ENCODE results near the gene TMEM106A. TPM values are rescaled to one million over a fixed set of nuclear protein-coding genes. Genes with fewer than 3 reads are reported as not detected.
"Not testable (repeated sequence)": the region's sequence is repeated elsewhere in the genome, so short reads cannot be mapped to it uniquely, and the experiment has no call there.

TMEM106A gene
- total RNA-seq, 2 donors from 2014 or later = 11.2 to 11.3 TPM

- H3K27ac Mint-ChIP-seq = no peak overlapping the region
- no peak for DNase-seq
- H3K4me1 Mint-ChIP-seq = no peaks in the 10 kb centered on the region
- Histone ChIP-seq H3K27ac (ENCODE audit: low read depth, low read length) (no peak overlapping the region), H3K27me3 (ENCODE audit: control insufficient read depth, insufficient read depth, low read length, poor library complexity, severe bottlenecking) (no peaks in the 10 kb centered on the region), H3K4me3 (ENCODE audit: low read length) (no peak overlapping the region), H3K36me3 (ENCODE audit: control insufficient read depth, insufficient read depth, low read length) (peaks cover 77% of the 10 kb centered on the region), H3K9ac (ENCODE audit: extremely low read depth, low read length, poor library complexity, severe bottlenecking) (no peak overlapping the region), H3K4me1 (ENCODE audit: control insufficient read depth, insufficient read depth, low read length) (no peaks in the 10 kb centered on the region), H3K9me3 (ENCODE audit: control insufficient read depth, low read length) (no peaks in the 10 kb centered on the region)
- no peak for TF ChIP-seq CTCF (conservative IDR thresholded peaks at IDR 0.05)
- no peaks in the 10 kb centered on the region for H3K9me3 Mint-ChIP-seq
- H3K36me3 Mint-ChIP-seq (ENCODE audit: low read depth) = peaks cover 75% of the 10 kb centered on the region
- WGBS, 2 experiments (ENCODE audit: insufficient coverage in 1 of 2, insufficient read length in 1 of 2) = 93 to 95% methylated on average over 4 to 5 of the region's 5 CpGs
- H3K4me3 Mint-ChIP-seq = no peak overlapping the region
- H3K27me3 Mint-ChIP-seq (ENCODE audit: insufficient read depth) = no peaks in the 10 kb centered on the region
Observed at GRCh38 chr17:43193251-43193650, 18.4 kb upstream of the TMEM106A start.

DNA sequence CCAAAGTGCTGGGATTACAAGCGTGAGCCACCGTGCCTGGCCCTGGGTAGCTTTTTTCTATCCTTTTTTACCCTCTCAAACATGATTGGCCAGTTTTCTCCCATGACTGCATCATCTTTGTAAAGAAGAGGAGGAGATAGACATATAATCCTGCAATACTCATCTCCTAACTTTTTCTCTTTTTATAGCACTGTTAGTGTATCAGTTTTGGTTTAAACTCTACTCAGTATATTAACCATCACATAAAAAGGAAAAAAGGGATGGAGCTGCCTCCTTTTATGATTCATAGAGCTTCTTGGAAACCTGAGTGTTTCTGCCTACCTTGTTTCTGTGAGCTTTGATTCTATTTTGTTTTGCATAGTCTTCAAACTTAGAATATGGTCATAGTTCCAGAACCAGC lies 12.0 kb upstream of the TMEM106A start:
- Histone ChIP-seq H3K4me3 (ENCODE audit: low read length) (no peak overlapping the region), H3K36me3 (ENCODE audit: control insufficient read depth, insufficient read depth, low read length) (peaks cover 70% of the 10 kb centered on the region), H3K9me3 (ENCODE audit: control insufficient read depth, low read length) (no peaks in the 10 kb centered on the region), H3K27me3 (ENCODE audit: control insufficient read depth, insufficient read depth, low read length, poor library complexity, severe bottlenecking) (no peaks in the 10 kb centered on the region), H3K9ac (ENCODE audit: extremely low read depth, low read length, poor library complexity, severe bottlenecking) (no peak overlapping the region), H3K4me1 (ENCODE audit: control insufficient read depth, insufficient read depth, low read length) (no peaks in the 10 kb centered on the region), H3K27ac (ENCODE audit: low read depth, low read length) (no peak overlapping the region)
- no peak overlapping the region for H3K4me3 Mint-ChIP-seq
- no peak for TF ChIP-seq CTCF (conservative IDR thresholded peaks at IDR 0.05)
- DNase-seq = no peak
- no peak overlapping the region for H3K27ac Mint-ChIP-seq
- no peaks in the 10 kb centered on the region for H3K27me3 Mint-ChIP-seq (ENCODE audit: insufficient read depth)
- H3K4me1 Mint-ChIP-seq = no peaks in the 10 kb centered on the region
- 80 to 93% methylated on average over 1 to 2 of the region's 2 CpGs for WGBS, 2 experiments (ENCODE audit: insufficient coverage in 1 of 2, insufficient read length in 1 of 2)
- no peaks in the 10 kb centered on the region for H3K9me3 Mint-ChIP-seq
- H3K36me3 Mint-ChIP-seq (ENCODE audit: low read depth) = peaks cover 70% of the 10 kb centered on the region

DNA sequence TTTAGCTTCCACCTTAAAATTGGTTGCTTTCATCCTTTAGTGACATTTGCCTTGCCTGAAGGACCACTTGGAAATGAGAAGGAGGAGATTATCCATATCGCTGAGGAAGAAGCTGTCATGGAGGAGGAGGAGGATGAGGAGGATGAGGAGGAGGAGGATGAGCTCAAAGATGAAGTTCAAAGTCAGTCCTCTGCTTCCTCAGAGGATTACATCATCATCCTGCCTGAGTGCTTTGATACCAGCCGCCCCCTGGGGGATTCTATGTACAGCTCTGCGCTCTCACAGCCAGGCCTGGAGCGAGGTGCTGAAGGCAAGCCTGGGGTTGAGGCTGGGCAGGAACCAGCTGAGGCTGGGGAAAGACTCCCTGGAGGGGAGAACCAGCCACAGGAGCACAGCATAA lies 11.5 kb upstream of the TMEM106A start:
- no peaks in the 10 kb centered on the region for H3K9me3 ChIP-seq (ENCODE audit: control insufficient read depth, low read length)
- Mint-ChIP-seq H3K4me1 (no peaks in the 10 kb centered on the region), H3K27ac (no peak overlapping the region), H3K9me3 (no peaks in the 10 kb centered on the region), H3K4me3 (no peak overlapping the region), H3K36me3 (ENCODE audit: low read depth) (peaks cover 66% of the 10 kb centered on the region), H3K27me3 (ENCODE audit: insufficient read depth) (no peaks in the 10 kb centered on the region)
- no peak overlapping the region for H3K4me3 ChIP-seq (ENCODE audit: low read length)
- no peak overlapping the region for H3K9ac ChIP-seq (ENCODE audit: extremely low read depth, low read length, poor library complexity, severe bottlenecking)
- WGBS, 2 experiments (ENCODE audit: insufficient coverage in 1 of 2, insufficient read length in 1 of 2) = 89 to 94% methylated on average over 3 to 4 of the region's 4 CpGs
- H3K27me3 ChIP-seq (ENCODE audit: control insufficient read depth, insufficient read depth, low read length, poor library complexity, severe bottlenecking) = no peaks in the 10 kb centered on the region
- H3K27ac ChIP-seq (ENCODE audit: low read depth, low read length) = no peak overlapping the region
- no peak for TF ChIP-seq CTCF (conservative IDR thresholded peaks at IDR 0.05)
- H3K36me3 ChIP-seq (ENCODE audit: control insufficient read depth, insufficient read depth, low read length) = peaks cover 69% of the 10 kb centered on the region
- no peaks in the 10 kb centered on the region for H3K4me1 ChIP-seq (ENCODE audit: control insufficient read depth, insufficient read depth, low read length)
- no peak for DNase-seq

DNA sequence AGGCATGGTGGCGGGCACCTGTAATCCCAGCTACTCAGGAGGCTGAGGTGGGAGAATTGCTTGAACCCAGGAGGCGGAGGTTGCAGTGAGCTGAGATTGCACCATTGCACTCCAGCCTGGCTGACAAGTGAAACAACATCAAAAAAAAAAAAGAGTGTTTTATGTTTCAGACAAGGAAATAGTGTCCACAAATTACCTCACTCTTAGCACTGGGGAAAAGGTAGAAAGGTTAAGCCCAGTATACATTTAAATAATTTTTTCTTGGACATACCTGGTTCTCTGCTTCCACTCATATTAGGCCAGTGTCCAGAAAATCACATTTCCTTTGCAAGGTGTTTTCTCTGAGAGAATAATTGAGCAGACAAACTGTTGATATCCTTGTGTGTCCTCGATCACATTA lies 8.7 kb upstream of the TMEM106A start:
- WGBS, 2 experiments (ENCODE audit: insufficient coverage in 1 of 2, insufficient read length in 1 of 2) = 81 to 96% methylated on average over 2 to 3 of the region's 3 CpGs
- peaks cover 65% of the 10 kb centered on the region for H3K36me3 ChIP-seq (ENCODE audit: control insufficient read depth, insufficient read depth, low read length)
- not testable (repeated sequence) for H3K27me3 Mint-ChIP-seq (ENCODE audit: insufficient read depth); H3K4me3 ChIP-seq (ENCODE audit: low read length); H3K4me3 Mint-ChIP-seq; H3K4me1 Mint-ChIP-seq; DNase-seq; H3K4me1 ChIP-seq (ENCODE audit: control insufficient read depth, insufficient read depth, low read length); H3K27me3 ChIP-seq (ENCODE audit: control insufficient read depth, insufficient read depth, low read length, poor library complexity, severe bottlenecking); H3K9me3 ChIP-seq (ENCODE audit: control insufficient read depth, low read length); H3K9ac ChIP-seq (ENCODE audit: extremely low read depth, low read length, poor library complexity, severe bottlenecking); H3K27ac Mint-ChIP-seq; H3K27ac ChIP-seq (ENCODE audit: low read depth, low read length); H3K9me3 Mint-ChIP-seq
- peaks cover 68% of the 10 kb centered on the region for H3K36me3 Mint-ChIP-seq (ENCODE audit: low read depth)
